ENCODE measurements around the gene HS1BP3. TPM values are rescaled to one million over a fixed set of nuclear protein-coding genes. Genes with fewer than 3 reads are reported as not detected.
A peak's percentile ranks its signal among the peaks of the same experiment; 100 is the strongest.

HS1BP3 gene
- total RNA-seq, 4 donors from 2014 or later, result 30.8 to 42.7 (median 41.7) TPM

- WGBS, 2 donors, result 88 to 93% methylated on average over 4 of the region's 4 CpGs
- no peak overlapping the region for H3K4me3 ChIP-seq (replicated peaks in 1 of 3)
- intact Hi-C loops (cut with DNase I), result no loop called here
- DNase-seq, result peak in 1 of 2 donors; percentile 2
- H3K9me3 ChIP-seq, result no peaks in the 10 kb centered on the region
- H3K36me3 ChIP-seq, result peaks cover 0 to 1% of the 10 kb centered on the region in 2 donors
- no peaks in the 10 kb centered on the region for H3K27me3 ChIP-seq
- TF ChIP-seq CTCF (IDR thresholded peaks at IDR 0.05) (no peak), POLR2A (IDR thresholded peaks at IDR 0.05) (no peak)
- peaks cover 60 to 91% of the 10 kb centered on the region in 2 donors for H3K4me1 ChIP-seq
- H3K27ac ChIP-seq, result peak overlapping the region; percentile 95 to 100 (median 99)
These were observed 34.5 kb downstream of the HS1BP3 start for GRCh38 chr2:20616341-20616871.

DNA sequence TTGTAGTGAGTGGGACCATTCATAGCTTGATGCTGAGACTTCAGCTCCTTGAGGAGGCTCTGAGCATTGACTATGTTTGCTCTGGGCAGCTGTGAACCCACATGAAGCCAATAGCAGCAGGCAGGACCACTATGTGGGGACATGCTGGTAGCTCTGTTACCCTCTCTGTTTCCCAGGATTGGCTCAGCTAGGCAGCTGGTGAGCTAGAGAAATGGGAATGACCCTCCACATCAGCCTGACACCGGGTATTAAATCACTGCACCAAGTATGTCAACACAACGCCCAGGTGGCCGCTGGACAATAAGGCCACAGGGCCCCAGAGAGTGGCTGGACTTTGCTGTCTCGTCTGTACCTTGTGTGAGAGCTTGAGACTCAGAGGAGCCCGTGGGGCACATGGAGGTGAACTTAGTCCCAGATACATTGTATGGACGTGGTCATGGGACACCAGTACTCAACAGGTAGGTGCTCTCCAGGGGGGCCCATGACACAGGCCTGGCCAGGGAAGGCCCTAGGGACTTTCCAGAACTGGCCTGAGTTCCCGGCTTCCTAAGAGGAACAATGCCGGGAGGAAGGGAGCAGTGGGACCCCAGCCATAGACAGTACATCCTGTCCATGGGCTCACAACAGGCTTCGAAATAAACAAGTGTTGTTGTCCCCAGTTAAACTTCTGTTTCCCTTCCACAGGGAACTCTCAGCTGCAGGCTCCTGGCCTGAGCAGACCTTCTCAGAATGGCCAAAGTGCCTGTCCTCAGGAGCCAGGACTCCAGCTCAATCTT lies 35.2 kb downstream of the HS1BP3 start:
- intact Hi-C loops (cut with DNase I), result no loop called here
- WGBS, 2 donors, result 71 to 75% methylated on average over 8 to 9 of the region's 9 CpGs
- no peaks in the 10 kb centered on the region for H3K27me3 ChIP-seq
- H3K27ac ChIP-seq, result peak overlapping the region; percentile 95 to 100 (median 99)
- H3K4me3 ChIP-seq (replicated peaks in 1 of 3), result no peak overlapping the region
- H3K9me3 ChIP-seq, result no peaks in the 10 kb centered on the region
- H3K36me3 ChIP-seq, result no peaks in the 10 kb centered on the region
- peak in 1 of 2 donors; percentile 16 for DNase-seq
- peaks cover 66 to 99% of the 10 kb centered on the region in 2 donors for H3K4me1 ChIP-seq
- TF ChIP-seq CTCF (IDR thresholded peaks at IDR 0.05) (no peak), POLR2A (IDR thresholded peaks at IDR 0.05) (no peak)

DNA sequence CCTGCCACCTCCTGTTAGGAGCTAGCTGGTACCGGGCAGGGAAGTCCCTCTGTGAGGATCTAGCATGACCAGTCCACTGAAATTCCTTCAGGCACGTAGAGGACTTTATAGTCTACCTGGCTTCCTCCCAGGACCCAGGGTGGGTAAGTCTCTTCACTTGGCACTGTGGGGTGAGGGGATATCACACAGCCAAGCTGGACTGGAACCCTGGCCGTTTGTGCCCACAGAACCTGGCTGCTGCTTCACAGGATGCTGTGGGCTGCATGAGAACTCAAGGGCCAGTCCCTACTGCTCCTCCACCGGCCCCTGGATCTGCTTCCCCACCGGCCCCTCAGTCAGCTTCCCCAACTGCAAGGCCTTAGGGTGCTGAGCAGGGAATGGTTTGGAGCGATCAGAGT lies 35.8 kb downstream of the HS1BP3 start:
- TF ChIP-seq CTCF (IDR thresholded peaks at IDR 0.05), result no peak
- TF ChIP-seq POLR2A (IDR thresholded peaks at IDR 0.05), result no peak
- H3K4me3 ChIP-seq (replicated peaks in 1 of 3), result no peak overlapping the region
- peak overlapping the region; percentile 95 to 100 (median 99) for H3K27ac ChIP-seq
- no peaks in the 10 kb centered on the region for H3K27me3 ChIP-seq
- DNase-seq, result no peak
- WGBS, 2 donors, result 70 to 76% methylated on average over 5 of the region's 6 CpGs
- H3K9me3 ChIP-seq, result no peaks in the 10 kb centered on the region
- H3K4me1 ChIP-seq, result peaks cover 68 to 98% of the 10 kb centered on the region in 2 donors
- intact Hi-C loops (cut with DNase I), result no loop called here
- no peaks in the 10 kb centered on the region for H3K36me3 ChIP-seq

GRCh38 chr2:20614201-20615067 lies 36.5 kb downstream of the HS1BP3 start:
- no peak overlapping the region for H3K4me3 ChIP-seq (replicated peaks in 1 of 3)
- H3K4me1 ChIP-seq, result peaks cover 69 to 98% of the 10 kb centered on the region in 2 donors
- peak; percentile 14 to 24 for DNase-seq
- TF ChIP-seq POLR2A (IDR thresholded peaks at IDR 0.05) (no peak), CTCF (IDR thresholded peaks at IDR 0.05) (no peak)
- H3K9me3 ChIP-seq, result no peaks in the 10 kb centered on the region
- intact Hi-C loops (cut with DNase I), result no loop called here
- H3K27me3 ChIP-seq, result no peaks in the 10 kb centered on the region
- no peaks in the 10 kb centered on the region for H3K36me3 ChIP-seq
- H3K27ac ChIP-seq, result peak overlapping the region; percentile 95 to 100 (median 99)
- 65 to 76% methylated on average over 8 to 14 of the region's 14 CpGs for WGBS, 2 donors

Measured in thyroid gland (tissue), 4 donors.